ENCODE results near the gene CPNE2. TPM values are rescaled to one million over a fixed set of nuclear protein-coding genes. Genes with fewer than 3 reads are reported as not detected.

CPNE2 gene
- total RNA-seq, 4 donors from 2014 or later = 18.0 to 38.7 (median 27.8) TPM

GRCh38 chr16:57084257-57084770 is 8.1 kb upstream of the CPNE2 start:
- peak; percentile 78 for ATAC-seq
- H3K9me3 ChIP-seq = no peaks in the 10 kb centered on the region
- WGBS, 2 donors (ENCODE audit: low coverage in 1 of 2) = 0% methylated on average over 3 to 7 of the region's 9 CpGs

GRCh38 chr16:57084996-57085395 is 7.4 kb upstream of the CPNE2 start:
- H3K4me1 ChIP-seq = peaks cover 0 to 8% (median 4%) of the 10 kb centered on the region in 3 donors
- TF ChIP-seq CTCF (IDR thresholded peaks at IDR 0.05) (no peak), EP300 (IDR thresholded peaks at IDR 0.05) (no peak), POLR2AphosphoS5 (IDR thresholded peaks at IDR 0.05) (no peak), POLR2A (IDR thresholded peaks at IDR 0.05) (no peak)
- 83 to 90% methylated on average over 3 to 6 of the region's 7 CpGs for WGBS, 2 donors (ENCODE audit: low coverage in 1 of 2)
- peak overlapping the region in 1 of 4 donors; percentile 12 for H3K27ac ChIP-seq
- H3K27me3 ChIP-seq = no peaks in the 10 kb centered on the region
- H3K9me3 ChIP-seq = no peaks in the 10 kb centered on the region
- ATAC-seq = no peak
- no peak overlapping the region for H3K4me3 ChIP-seq
- H3K36me3 ChIP-seq = peaks cover 0 to 10% of the 10 kb centered on the region in 2 donors

More at GRCh38 chr16:57084257-57084770, 8.1 kb upstream of the CPNE2 start:
- Histone ChIP-seq H3K36me3 (peaks cover 0 to 14% of the 10 kb centered on the region in 2 donors), H3K4me3 (no peak overlapping the region), H3K27me3 (no peaks in the 10 kb centered on the region), H3K27ac (peak overlapping the region in 1 of 4 donors; percentile 12), H3K4me1 (peaks cover 0 to 8% (median 4%) of the 10 kb centered on the region in 3 donors)
- no peak for TF ChIP-seq POLR2A (IDR thresholded peaks at IDR 0.05)
- peak in 3 of 4 experiments; percentile 93 to 95 (median 93) for TF ChIP-seq CTCF (IDR thresholded peaks at IDR 0.05)

GRCh38 chr16:57087003-57087402 is 5.4 kb upstream of the CPNE2 start:
- Histone ChIP-seq H3K36me3 (no peaks in the 10 kb centered on the region), H3K4me3 (no peak overlapping the region), H3K27ac (no peak overlapping the region), H3K4me1 (peaks cover 0 to 19% (median 4%) of the 10 kb centered on the region in 3 donors), H3K9me3 (no peaks in the 10 kb centered on the region), H3K27me3 (no peaks in the 10 kb centered on the region)
- WGBS, 2 donors (ENCODE audit: low coverage in 1 of 2) = 67 to 80% methylated on average over 1 to 2 of the region's 2 CpGs
- TF ChIP-seq POLR2A (IDR thresholded peaks at IDR 0.05) (no peak), CTCF (IDR thresholded peaks at IDR 0.05) (no peak), EP300 (IDR thresholded peaks at IDR 0.05) (no peak), POLR2AphosphoS5 (IDR thresholded peaks at IDR 0.05) (no peak)
- ATAC-seq = no peak

- no peak overlapping the region for H3K4me3 ChIP-seq
- no peaks in the 10 kb centered on the region for H3K27me3 ChIP-seq
- WGBS, 2 donors (ENCODE audit: low coverage in 1 of 2) = 67 to 100% methylated on average over 1 to 6 of the region's 8 CpGs
- no peak for TF ChIP-seq POLR2A (IDR thresholded peaks at IDR 0.05)
- no peak for TF ChIP-seq EP300 (IDR thresholded peaks at IDR 0.05)
- TF ChIP-seq CTCF (IDR thresholded peaks at IDR 0.05) = no peak
- no peak for TF ChIP-seq POLR2AphosphoS5 (IDR thresholded peaks at IDR 0.05)
- no peak for ATAC-seq
- no peak overlapping the region for H3K27ac ChIP-seq
- peaks cover 0 to 32% (median 14%) of the 10 kb centered on the region in 3 donors for H3K4me1 ChIP-seq
- no peaks in the 10 kb centered on the region for H3K36me3 ChIP-seq
- no peaks in the 10 kb centered on the region for H3K9me3 ChIP-seq
These were observed 3.0 kb upstream of the CPNE2 start for GRCh38 chr16:57089406-57089805.
